ENCODE data around the gene SCAPER.
A peak's percentile ranks its signal among the peaks of the same experiment; 100 is the strongest.
"Not testable (repeated sequence)": the region's sequence is repeated elsewhere in the genome, so short reads cannot be mapped to it uniquely, and the experiment has no call there.

Gene SCAPER

GRCh38 chr15:76335307-76336253 lies 569.6 kb downstream of the SCAPER start:
- DNase-seq = no peak

- no peak for DNase-seq
Measured at GRCh38 chr15:76334438-76335306, 570.5 kb downstream of the SCAPER start.

- DNase-seq = no peak
Measured at GRCh38 chr15:76333720-76334437, 571.3 kb downstream of the SCAPER start.

DNA sequence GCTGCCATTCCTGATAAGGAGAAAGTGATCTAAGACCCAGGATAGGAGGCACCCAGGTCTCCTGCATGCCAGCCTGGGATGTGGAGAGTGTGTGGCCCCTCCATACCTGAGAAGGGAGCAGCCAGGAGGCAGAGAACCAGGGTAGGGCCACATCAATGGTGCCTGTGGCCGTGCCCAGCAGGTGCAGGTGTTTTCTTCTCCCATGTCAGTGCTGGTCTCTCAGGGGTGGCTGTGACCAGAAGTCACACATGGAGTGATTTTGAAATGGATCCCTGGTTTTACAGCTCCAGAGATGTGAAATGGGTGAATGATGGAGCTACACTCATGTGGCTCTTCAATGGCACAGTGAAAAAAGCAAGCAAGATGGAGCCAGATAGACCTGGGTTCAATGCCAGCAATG lies 571.8 kb downstream of the SCAPER start:
- no peak for DNase-seq

DNA sequence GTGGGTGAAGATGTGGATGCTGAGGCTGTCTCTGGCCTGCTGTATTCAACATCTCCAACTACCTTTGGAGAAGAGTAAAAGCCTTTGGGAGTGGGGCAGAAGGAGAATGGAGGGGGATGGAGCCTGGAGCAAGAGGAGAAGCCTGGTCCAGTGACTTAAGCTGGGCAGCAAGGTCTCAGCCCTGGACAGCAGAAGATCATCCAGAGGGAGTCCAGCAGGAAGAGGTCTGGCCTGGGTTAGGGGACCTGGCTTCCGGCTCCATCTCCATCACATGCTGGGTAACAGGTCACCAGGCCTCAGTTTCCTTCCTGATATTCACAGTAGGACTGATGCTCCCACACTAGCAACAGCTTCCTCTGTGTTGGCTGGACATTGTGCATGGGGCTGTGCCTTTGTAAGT lies 572.3 kb downstream of the SCAPER start:
- DNase-seq = no peak

- DNase-seq = peak; percentile 57
Measured at GRCh38 chr15:76330080-76330680, 575.0 kb downstream of the SCAPER start.

- DNase-seq = no peak
Measured at GRCh38 chr15:76328958-76329357, 576.2 kb downstream of the SCAPER start.

DNA sequence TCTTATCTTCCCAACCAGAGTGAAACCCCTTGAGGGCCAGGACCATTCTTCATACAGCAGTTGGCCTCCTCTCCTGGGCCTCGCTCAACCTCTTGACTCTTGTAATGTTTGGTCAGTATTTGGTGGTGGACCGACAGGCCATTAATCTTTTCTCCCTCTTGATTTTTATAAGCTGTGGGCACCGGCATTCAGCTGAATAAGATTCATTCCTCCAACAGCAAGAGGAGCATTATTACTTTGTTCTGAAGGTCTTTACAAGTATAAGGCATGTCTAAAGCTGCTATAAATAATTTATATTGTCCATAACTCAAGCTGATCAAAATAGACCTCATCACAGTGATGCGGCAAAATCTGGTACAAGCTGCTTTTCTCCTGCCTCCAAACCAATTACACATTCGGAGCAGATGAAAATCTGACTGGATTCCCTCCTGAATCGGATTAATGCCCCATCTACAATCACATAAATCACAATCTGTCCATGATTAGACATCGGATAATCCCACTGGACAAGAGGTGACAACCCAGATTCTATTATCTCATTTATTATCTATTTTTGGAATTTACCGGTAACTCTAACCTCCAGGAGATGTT lies 576.9 kb downstream of the SCAPER start:
- no peak for DNase-seq

DNA sequence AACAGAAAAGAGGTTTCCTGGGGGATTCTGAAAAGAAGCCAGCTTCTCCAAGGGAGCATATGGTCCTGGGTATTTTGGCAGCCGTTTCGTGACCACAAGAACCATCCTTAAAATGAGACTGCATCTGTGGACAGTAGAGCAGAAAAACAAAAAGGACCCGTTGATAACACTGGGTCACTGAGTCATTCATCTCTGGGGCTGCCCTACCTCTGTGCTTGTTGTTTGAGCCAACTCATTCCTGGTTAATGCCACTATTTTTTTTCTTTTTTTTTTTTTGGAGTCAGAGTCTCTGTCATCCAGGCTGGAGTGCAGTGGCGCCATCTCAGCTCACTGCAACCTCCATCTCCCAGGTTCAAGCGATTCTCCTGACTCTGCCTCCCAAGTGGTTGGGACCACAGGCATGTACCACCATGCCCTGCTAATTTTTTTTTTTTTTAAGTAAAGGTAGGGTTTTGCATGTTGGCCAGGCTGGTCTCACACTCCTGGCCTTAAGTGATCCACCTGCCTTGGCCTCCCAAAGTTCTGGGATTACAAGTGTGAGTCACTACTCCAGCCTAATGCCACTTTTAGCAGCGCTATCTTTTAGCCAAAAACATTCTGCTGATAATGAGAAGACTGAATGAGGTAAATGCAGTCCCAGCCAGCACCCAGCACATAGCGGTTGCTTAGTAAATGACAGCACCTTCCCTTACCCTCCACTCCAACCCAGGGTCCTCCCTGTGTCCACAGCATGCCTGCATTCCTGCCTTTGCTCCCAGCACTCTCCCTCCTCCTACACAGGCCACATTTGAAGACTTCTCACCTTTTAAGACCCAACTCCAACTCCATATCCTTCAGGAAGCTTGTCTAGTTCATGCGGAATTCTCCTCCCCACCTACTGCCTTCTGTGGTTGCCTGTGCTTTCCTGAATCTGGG lies 577.7 kb downstream of the SCAPER start:
- peak; percentile 42 for DNase-seq

DNA sequence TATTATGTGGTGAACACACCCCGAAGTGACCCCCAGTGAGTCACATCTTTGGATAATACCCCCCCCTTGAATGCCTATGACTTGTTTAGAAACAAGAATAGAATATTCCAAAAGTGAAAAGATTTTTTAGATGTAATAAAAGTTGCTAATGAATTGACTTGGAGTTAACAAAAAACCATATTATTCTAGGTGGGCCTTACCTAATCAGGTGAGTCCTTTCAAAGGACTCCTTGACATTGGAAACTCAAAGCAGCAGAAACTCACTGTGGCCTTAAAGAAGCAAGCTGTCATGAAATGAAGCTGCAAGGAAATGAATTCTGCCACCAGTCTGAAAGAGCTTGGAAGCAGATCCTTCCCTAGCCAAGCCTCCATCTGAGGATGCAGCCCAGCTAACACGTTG lies 579.4 kb downstream of the SCAPER start:
- no peak for DNase-seq

DNA sequence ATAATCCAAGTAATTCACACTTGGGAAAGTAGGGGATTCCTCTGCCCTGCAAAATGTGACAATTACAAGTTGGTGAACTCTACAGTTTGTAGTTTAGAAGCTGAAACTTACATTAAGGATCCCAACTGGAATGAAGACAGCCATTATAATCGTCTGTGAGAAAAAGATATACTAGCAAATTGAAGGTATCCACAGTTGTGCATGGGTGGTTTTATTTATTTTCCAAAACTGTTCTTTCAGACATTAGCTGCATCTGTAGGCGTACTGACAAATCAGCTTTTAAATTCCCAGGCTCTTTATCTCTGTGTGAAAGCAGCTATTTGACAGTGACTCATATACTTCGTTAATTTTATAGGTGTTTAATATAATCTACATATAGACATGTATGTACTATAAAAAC lies 581.1 kb downstream of the SCAPER start:
- no peak for DNase-seq

DNA sequence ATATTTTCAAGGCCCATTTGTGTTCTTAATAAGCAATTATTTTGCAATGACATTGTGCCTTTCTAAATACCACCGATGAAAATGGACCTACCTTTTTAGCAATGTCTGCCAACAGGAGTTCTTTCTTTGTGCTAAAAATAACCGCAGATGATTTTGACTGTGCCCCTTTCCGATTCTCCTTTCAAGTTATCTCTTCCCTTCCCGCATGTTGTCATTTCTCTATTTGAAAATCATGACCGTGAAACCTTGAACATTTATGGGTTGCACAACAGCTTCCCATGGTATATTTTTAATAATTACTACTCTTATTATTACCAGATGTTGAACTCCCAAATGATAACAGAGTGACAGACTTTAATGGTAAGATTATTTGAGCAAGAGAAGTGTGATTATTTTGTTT lies 583.5 kb downstream of the SCAPER start:
- no peak for DNase-seq

GRCh38 chr15:76321171-76321570 lies 584.0 kb downstream of the SCAPER start:
- DNase-seq = no peak

DNA sequence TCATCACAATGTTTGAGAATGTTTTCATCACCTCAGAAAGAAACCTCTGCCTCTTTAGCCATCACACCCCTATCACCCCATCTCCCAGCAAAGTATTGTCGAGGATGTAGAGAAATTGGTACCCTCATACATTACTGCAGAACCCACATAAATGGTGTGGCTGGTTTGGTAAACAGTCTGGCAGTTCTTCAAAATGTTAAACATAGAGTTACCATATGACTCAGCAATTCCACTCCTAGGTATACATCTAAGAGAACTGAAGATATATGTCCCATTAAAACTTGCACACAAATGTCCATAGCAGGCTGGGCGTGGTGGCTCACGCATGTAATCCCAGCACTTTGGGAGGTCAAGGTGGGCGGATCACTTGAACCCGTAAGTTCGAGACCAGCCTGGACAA lies 585.1 kb downstream of the SCAPER start:
- no peak for DNase-seq

DNA sequence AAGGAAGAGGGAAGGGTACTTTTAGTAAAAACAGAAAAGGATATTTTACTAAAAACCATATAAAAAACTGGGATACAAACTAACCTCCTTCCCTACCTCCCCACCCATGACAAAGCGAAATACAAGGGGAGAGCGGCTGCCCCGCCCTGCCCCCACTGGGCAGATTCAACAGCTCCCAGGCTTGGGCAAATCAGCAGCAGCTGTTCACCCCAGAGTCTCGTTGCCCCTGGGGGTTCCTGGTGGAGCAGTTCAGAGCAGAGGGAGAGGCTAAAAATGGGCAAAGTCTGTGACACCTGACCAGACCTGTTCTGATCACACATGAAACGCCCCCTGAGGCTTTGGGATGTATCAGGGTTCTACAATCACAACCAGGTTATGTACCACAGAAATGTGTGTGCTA lies 591.4 kb downstream of the SCAPER start:
- no peak for DNase-seq

- not testable (repeated sequence) for DNase-seq
Measured at GRCh38 chr15:76313175-76313567, 592.0 kb downstream of the SCAPER start.

DNA sequence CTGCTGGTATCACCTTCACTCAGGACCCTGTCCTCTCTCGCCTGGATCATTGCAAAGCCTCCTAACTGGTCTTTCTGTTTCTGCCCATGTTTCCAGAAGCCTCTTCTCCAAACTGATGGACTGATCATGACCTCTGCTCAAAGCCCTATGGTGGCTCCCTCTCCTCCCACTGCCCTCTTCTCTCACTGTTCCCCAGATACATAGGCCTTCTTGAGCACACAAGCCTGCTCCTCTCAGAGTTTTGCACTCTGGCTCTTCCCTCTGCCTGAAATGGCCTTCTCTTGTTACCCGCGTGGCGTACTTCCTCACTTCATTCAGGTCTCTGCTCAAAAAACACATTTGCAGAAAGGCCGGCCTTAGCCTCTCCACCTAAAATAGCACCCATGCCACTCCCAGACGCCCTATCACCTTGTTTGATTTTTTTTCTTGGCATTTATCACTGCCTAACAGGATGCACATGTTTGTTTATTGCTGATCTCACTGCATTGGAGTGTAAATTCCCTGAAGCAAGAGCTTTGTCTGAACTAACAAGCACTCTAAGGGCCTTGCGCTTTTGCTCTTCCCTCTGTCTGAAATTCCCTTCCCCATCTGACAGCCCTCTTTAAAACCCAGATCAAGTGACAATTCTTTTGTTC lies 592.5 kb downstream of the SCAPER start:
- peak; percentile 46 for DNase-seq

GRCh38 chr15:76311100-76311953 lies 593.8 kb downstream of the SCAPER start, which contains the start of gene ETFA:
Gene ETFA, minus strand, starts transcription at chr15:76311469. Its CDS starts 81 bp downstream, at chr15:76311388.
- peak; percentile 98 for DNase-seq

DNA sequence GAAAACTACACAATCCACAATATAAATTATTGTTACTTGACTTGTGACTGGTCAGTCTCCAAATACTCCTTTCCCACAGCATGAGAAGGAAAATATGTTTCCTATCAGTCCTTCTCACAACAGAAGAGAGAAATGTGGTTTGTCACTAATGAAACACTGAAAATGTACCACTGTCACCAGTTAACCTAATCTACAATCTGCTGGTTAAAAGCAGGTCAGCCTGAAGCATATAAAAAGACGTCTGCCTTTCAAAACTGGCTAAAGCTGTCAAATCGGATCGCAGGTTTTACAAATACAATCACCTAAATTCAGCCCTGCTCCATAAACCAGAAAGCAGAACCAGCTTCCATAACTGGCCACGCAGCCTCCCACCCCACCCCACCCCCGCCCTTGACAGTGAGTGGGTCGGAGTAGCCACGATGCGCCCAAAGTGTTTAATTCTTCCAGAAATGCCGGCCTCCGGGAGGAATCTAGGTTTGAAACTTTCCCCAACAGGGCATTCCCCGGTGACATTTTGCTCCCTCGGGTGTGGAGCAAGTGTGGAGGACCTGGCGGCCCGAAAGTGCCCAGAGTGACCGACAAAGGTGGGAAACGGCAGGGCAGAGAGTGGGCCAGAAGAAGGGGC lies 594.6 kb downstream of the SCAPER start:
- peak; percentile 19 for DNase-seq
